Raji (cell line): ENCODE data around the gene STAP1.

Experiments
- POLR2A ChIP-seq: IDR thresholded peaks from 2 replicates; pipeline ENCODE4 v1.6.1; 2011; ENCODE audit warnings: low read depth, low read length, control low read depth; ENCODE audit not compliant: insufficient read depth

STAP1 gene

GRCh38 chr4:67554096-67554495 is 4.4 kb upstream of the STAP1 start:
- TF ChIP-seq POLR2A = no peak

GRCh38 chr4:67555447-67555846 is 3.1 kb upstream of the STAP1 start:
- no peak for TF ChIP-seq POLR2A

DNA sequence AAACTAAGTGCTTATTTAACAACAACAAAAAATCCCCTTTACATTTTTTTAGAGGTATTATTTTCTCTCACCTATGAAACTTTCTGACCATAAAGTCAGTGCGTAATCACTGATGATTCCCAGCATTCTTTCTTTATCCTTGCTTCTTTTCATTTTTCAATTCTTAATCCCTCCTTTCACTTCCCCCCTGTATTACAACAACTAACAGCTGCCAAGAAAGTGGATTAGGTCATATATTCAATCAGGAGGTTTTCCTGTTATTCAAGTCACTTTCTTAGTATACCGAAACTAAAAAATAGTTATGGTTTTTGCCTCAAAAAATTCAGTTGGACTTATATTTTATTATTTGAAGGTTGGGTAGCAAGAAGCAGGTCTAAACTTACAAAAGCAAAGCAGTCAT is 2.1 kb upstream of the STAP1 start:
- no peak for TF ChIP-seq POLR2A

DNA sequence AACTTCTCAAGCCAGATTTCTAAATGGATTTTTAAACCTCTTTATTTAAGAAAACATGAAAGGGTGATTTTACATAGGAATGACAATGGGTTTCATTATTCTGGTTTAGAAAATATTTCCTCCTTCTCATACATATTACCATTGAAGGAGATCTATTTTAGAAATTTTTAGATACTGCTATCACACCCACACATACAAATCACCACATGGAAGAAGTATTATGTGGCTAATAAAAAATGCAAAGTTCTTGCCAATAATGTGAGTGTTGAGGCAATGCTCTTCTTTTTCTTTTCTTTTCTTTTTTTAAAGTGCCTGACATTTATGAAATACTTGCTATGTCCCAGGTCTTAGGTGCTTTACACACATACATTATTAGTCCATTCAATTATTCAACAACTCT is 6.8 kb downstream of the STAP1 start:
- TF ChIP-seq POLR2A = no peak

GRCh38 chr4:67566335-67566734 is 7.8 kb downstream of the STAP1 start:
- TF ChIP-seq POLR2A = no peak

- TF ChIP-seq POLR2A = no peak
Measured at GRCh38 chr4:67568820-67569219, 10.3 kb downstream of the STAP1 start.

- no peak for TF ChIP-seq POLR2A
Measured at GRCh38 chr4:67570537-67570936, 12.0 kb downstream of the STAP1 start.

DNA sequence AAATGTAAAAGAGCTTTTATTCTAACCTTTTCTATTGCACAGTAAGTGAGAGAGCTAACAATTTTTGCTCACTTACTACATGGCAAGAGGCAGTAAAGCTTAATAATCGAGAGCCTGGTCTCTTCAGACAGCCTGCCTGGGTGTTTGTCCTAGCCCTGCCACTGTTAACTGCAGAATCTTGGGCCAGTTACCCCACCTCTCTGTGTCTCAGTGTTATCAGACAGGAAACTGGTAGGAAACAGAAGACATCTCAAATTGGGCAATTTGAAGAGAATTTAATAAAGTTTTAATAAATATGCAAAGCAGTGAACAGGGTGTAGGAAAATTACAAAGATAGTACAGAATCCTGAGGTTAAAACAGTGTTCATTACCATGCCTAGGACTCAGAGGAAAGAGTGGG is 13.4 kb downstream of the STAP1 start:
- TF ChIP-seq POLR2A = no peak

- no peak for TF ChIP-seq POLR2A
Measured at GRCh38 chr4:67573193-67573592, 14.7 kb downstream of the STAP1 start.

GRCh38 chr4:67575232-67576058 is 16.9 kb downstream of the STAP1 start:
- no peak for TF ChIP-seq POLR2A

DNA sequence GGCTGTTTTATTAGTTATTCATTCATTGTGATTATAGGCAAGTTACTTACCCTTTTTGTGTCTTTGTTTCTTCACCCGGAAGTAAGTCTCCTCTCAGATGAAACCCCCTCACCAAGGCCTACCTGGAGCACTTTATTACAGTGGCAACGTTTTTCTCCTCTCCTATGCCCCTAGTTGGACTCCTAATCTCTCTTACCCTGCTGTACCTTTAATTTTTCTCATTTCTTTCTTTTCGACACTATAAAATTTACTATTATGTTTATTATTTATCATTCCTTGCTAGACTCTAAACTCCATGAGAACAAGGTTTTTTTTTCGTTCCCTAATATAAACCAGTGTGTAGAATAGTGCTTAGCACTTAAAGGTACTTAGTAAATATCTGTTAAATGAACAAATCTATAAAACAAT is 17.5 kb downstream of the STAP1 start:
- TF ChIP-seq POLR2A = no peak

GRCh38 chr4:67576538-67576937 is 18.0 kb downstream of the STAP1 start:
- TF ChIP-seq POLR2A = no peak

DNA sequence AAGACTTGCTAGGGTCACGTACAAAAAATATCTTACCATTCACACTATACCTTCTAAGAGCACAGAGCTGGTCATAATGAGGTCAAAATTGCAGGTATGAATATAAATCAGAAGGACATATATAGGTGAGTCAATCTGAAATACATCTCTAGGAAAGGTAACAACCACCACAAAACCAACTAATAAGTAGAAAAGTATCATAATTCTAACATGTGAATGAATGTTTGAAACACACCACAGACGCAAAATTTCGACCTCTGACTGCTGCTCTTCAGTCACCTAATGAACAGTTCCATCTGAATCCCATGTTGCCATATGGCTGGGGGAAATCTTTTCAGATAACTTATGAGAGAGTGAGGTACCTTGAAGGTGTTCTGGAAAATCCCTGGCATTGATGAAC is 22.1 kb downstream of the STAP1 start:
- no peak for TF ChIP-seq POLR2A

DNA sequence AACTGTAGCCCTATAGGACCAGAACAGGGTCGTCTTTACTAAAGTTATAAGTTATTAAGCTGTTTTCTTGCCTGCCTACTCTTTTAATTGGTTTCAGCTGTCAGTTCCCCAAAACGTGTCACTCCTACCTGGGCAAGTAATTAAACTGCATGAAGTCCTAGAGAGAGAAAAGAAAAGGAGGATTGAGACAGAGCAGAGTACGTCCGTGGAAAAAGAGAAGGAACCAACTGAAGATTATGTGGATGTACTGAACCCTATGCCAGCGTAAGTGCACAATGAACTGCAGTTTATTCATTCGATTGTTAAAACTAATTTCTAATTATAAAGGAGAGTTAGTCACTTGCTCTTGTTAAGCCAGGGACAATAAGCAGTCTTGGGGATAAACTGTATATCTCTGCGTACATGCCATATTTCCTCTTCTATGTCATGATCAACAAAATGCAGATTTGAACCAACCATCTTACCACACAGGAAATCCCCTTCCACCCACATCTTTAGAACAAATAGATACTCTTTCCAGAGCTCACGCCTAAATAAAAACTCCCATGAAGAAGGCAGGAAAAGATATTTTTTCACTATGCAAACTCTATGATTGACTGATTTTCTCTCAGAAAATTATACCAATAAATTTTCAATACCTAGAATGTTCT is 22.8 kb downstream of the STAP1 start:
- TF ChIP-seq POLR2A = no peak

DNA sequence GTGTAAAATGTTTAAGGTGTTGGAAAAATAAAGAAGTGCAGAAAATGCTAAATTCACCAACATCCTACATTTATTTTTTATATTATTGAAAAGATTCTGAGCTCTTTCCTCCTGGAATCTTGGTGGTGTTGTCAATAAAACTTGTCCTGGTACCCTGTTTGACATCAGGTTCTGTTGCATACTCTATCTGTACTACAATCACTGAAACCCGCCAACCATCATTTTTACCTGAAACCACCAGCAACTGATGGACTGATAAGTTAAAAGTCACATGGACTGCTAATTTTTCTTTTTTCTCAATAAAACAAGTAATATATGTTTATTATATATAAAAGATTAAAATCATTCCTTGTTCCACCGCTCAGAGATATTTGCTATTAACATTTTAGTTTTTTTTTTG is 23.4 kb downstream of the STAP1 start:
- no peak for TF ChIP-seq POLR2A

DNA sequence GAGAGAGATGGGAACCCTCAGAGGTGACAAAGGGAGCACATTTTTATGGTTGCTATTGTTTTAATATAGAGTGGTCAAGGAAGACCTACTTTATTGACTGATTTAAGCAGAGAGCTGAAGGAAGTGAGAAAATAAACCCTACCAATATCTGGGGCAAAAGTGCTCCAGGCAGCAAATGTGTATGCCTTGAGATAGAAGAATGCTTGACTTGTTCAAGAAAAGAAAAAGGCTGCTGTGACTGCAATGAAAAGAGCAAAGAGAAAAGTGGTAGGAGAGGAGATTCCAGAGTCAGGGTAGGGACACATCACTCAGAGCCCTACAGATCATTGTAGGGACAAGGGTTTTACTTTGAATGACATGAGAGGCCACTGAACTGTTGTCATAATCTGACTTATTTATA is 26.0 kb downstream of the STAP1 start:
- no peak for TF ChIP-seq POLR2A
